H1 (cell line): Measurements from ENCODE around the gene BABAM2. TPM values are rescaled to one million over a fixed set of nuclear protein-coding genes. Genes with fewer than 3 reads are reported as not detected.

ENCODE experiments used
- CTCF ChIA-PET: fragments of 300-600 bp; sonication (Branson Sonifier 250); formaldehyde crosslinking; loops from one replicate; lab custom pipeline; 2021; ENCODE audit not compliant: partially characterized antibody; lab: Charles Lee
- POLR2A ChIA-PET: fragments of 300-600 bp; sonication (Branson Sonifier 250); formaldehyde crosslinking; loops from one replicate; lab custom pipeline; 2021; ENCODE audit warnings: inconsistent platforms; ENCODE audit not compliant: partially characterized antibody; lab: Charles Lee
- DNase-seq, 2 experiments: peaks; one replicate each; pipeline versions ENCODE4 v3.0.0 to v3.0.0-alpha.2; 2010 to 2022; ENCODE audit warnings: low spot score in 2 of 2, low read depth in 1 of 2, mixed read lengths in 1 of 2
- FAIRE-seq: peaks from 2 replicates; lab custom pipeline; 2011; peaks lifted over from hg19 to GRCh38; lab: Jason Lieb, UNC
- H2AFZ ChIP-seq: 2 replicates; pipeline ENCODE4 v1.8.1; 2012; ENCODE audit warnings: low read length, inconsistent platforms
- H2AK5ac ChIP-seq: 2 replicates; pipeline ENCODE4 v1.6.1; 2013; ENCODE audit warnings: low read depth, low read length
- H2BK120ac ChIP-seq: replicated peaks from 2 replicates; pipeline ENCODE3; 2013; ENCODE audit warnings: low read depth, low read length, inconsistent platforms
- H2BK12ac ChIP-seq: 2 replicates; pipeline ENCODE4 v1.6.1; 2013; ENCODE audit warnings: low read depth, low read length
- H2BK15ac ChIP-seq: 2 replicates; pipeline ENCODE4 v1.6.1; 2013; ENCODE audit warnings: low read length
- H2BK20ac ChIP-seq: 2 replicates; pipeline ENCODE4 v1.6.1; 2013; ENCODE audit warnings: low read length
- H2BK5ac ChIP-seq: 2 replicates; pipeline ENCODE4 v1.6.1; 2013; ENCODE audit warnings: low read depth, low read length
- H3K14ac ChIP-seq: 2 replicates; pipeline ENCODE4 v1.6.1; 2013; ENCODE audit warnings: inconsistent platforms; ENCODE audit not compliant: insufficient read length
- H3K18ac ChIP-seq: 2 replicates; pipeline ENCODE4 v1.6.1; 2013; ENCODE audit warnings: low read length; ENCODE audit errors: extremely low read depth
- H3K23ac ChIP-seq: 2 replicates; pipeline ENCODE4 v1.6.1; 2013; ENCODE audit warnings: inconsistent platforms; ENCODE audit not compliant: insufficient read length
- H3K23me2 ChIP-seq: 2 replicates; pipeline ENCODE4 v1.6.1; 2013; ENCODE audit warnings: low read depth, low read length
- H3K27ac ChIP-seq: 2 replicates; pipeline ENCODE4 v1.6.1; 2011; ENCODE audit warnings: low read depth, low read length, inconsistent platforms
- H3K27me3 ChIP-seq, 4 experiments: replicated peaks in 1 of 4; 1 replicate in 1 of 4; 2 replicates in 3 of 4; pipeline versions ENCODE4 v1.6.1 to v1.8.1; 2011 to 2013; ENCODE audit warnings: low read length in 3 of 4, mild to moderate bottlenecking in 3 of 4, inconsistent platforms in 2 of 4, mixed read lengths in 2 of 4, moderate library complexity in 1 of 4; ENCODE audit not compliant: control insufficient read depth in 3 of 4, insufficient read depth in 3 of 4; ENCODE audit errors: extremely low read depth in 1 of 4
- H3K36me3 ChIP-seq, 4 experiments: 2 replicates each; pipeline versions ENCODE4 v1.6.1 to v1.8.1; 2011 to 2013; ENCODE audit warnings: mild to moderate bottlenecking in 4 of 4, low read length in 3 of 4, moderate library complexity in 2 of 4, control low read depth in 1 of 4, inconsistent platforms in 1 of 4; ENCODE audit not compliant: insufficient read depth in 4 of 4, control insufficient read depth in 2 of 4
- H3K4ac ChIP-seq: replicated peaks from 2 replicates; pipeline ENCODE3; 2013; ENCODE audit warnings: low read length, low read depth, mixed read lengths, inconsistent platforms; ENCODE audit not compliant: insufficient read length
- H3K4me1 ChIP-seq, 4 experiments: replicated peaks in 1 of 4; 1 replicate in 1 of 4; 2 replicates in 3 of 4; pipeline versions ENCODE4 v1.6.1 to v1.8.1; 2011 to 2013; ENCODE audit warnings: low read length in 3 of 4, inconsistent platforms in 2 of 4, mixed read lengths in 1 of 4; ENCODE audit not compliant: insufficient read depth in 4 of 4, control insufficient read depth in 3 of 4
- H3K4me2 ChIP-seq, 2 experiments: 2 replicates each; pipeline versions ENCODE4 v1.6.1 to v1.8.1; 2011 to 2013; ENCODE audit warnings: low read depth in 2 of 2, low read length in 2 of 2, control low read depth in 1 of 2, inconsistent platforms in 1 of 2, mild to moderate bottlenecking in 1 of 2; ENCODE audit not compliant: insufficient read depth in 1 of 2
- H3K4me3 ChIP-seq, 4 experiments: fragments of 200-600, 300-600 bp in 1 of 4; sonication (generic), shearing (Covaris generic), sonication (Bioruptor Twin) in 1 of 4; 2 replicates each; pipeline versions ENCODE4 v1.5.1 to v1.8.1; 2011 to 2016; ENCODE audit warnings: low read length in 4 of 4, low read depth in 3 of 4, control low read depth in 2 of 4, inconsistent platforms in 2 of 4, mild to moderate bottlenecking in 2 of 4, mixed read lengths in 1 of 4, moderate library complexity in 1 of 4; ENCODE audit not compliant: insufficient read depth in 2 of 4; ENCODE audit errors: extremely low read depth in 1 of 4
- H3K56ac ChIP-seq: replicated peaks from 2 replicates; pipeline ENCODE3; 2013; ENCODE audit warnings: low read depth, mild to moderate bottlenecking, mixed read lengths, low read length, inconsistent platforms; ENCODE audit not compliant: insufficient read length
- H3K79me1 ChIP-seq: 2 replicates; pipeline ENCODE4 v1.6.1; 2013; ENCODE audit warnings: low read depth, low read length, control low read depth
- H3K79me2 ChIP-seq, 2 experiments: 2 replicates each; pipeline versions ENCODE4 v1.6.1 to v1.8.1; 2012 to 2013; ENCODE audit warnings: low read length in 2 of 2, mild to moderate bottlenecking in 2 of 2, inconsistent platforms in 1 of 2; ENCODE audit not compliant: insufficient read depth in 2 of 2, control insufficient read depth in 1 of 2
- H3K9ac ChIP-seq, 4 experiments: replicated peaks in 1 of 4; 1 replicate in 1 of 4; 2 replicates in 3 of 4; pipeline versions ENCODE4 v1.6.1 to v1.8.1; 2011 to 2013; ENCODE audit warnings: low read depth in 3 of 4, low read length in 3 of 4, control low read depth in 2 of 4, mild to moderate bottlenecking in 2 of 4, moderate library complexity in 2 of 4, inconsistent platforms in 1 of 4; ENCODE audit errors: extremely low read depth in 1 of 4
- H3K9me3 ChIP-seq, 2 experiments: 2 replicates each; pipeline versions ENCODE4 v1.6.1 to v1.8.1; 2012 to 2013; ENCODE audit warnings: mild to moderate bottlenecking in 2 of 2, moderate library complexity in 2 of 2, control low read depth in 1 of 2, inconsistent platforms in 1 of 2, low read depth in 1 of 2, low read length in 1 of 2, mixed read lengths in 1 of 2; ENCODE audit not compliant: insufficient read depth in 2 of 2
- H4K20me1 ChIP-seq, 2 experiments: replicated peaks in 1 of 2; 2 replicates each; pipeline versions ENCODE3 to v1.8.1; 2011 to 2013; ENCODE audit warnings: inconsistent platforms in 2 of 2, low read length in 2 of 2, mild to moderate bottlenecking in 1 of 2; ENCODE audit not compliant: insufficient read depth in 2 of 2, control insufficient read depth in 1 of 2
- H4K5ac ChIP-seq: 2 replicates; pipeline ENCODE4 v1.6.1; 2013; ENCODE audit warnings: low read length, low read depth, mixed read lengths, inconsistent platforms; ENCODE audit not compliant: insufficient read length
- H4K8ac ChIP-seq: 2 replicates; pipeline ENCODE4 v1.8.0; 2013; ENCODE audit warnings: mild to moderate bottlenecking, moderate library complexity, low read length, inconsistent platforms; ENCODE audit not compliant: insufficient read depth; ENCODE audit errors: extremely low read depth
- H4K91ac ChIP-seq: replicated peaks from 2 replicates; pipeline ENCODE3; 2013; ENCODE audit warnings: low read length, mixed read lengths, inconsistent platforms; ENCODE audit not compliant: insufficient read length
- ASH2L ChIP-seq: fragments of 200-600, 300-600 bp; sonication (generic); IDR thresholded peaks from one replicate; pipeline ENCODE4 v1.7.1; 2017; ENCODE audit warnings: low read length
- WGBS, 2 experiments: shearing (Covaris generic) in 1 of 2; methylation state at CpG; one replicate each; pipeline versions ENCODE4 v1.1.6 to v1.1.7; 2013 to 2015; ENCODE audit warnings: low lambda C conversion rate in 2 of 2, mixed read lengths in 2 of 2, inconsistent platforms in 1 of 2, low coverage in 1 of 2, missing lambda C conversion rate in 1 of 2; ENCODE audit not compliant: insufficient replicate concordance in 2 of 2, insufficient coverage in 1 of 2, insufficient read length in 1 of 2; ENCODE audit errors: extremely low coverage in 1 of 2, missing lambda C conversion rate in 1 of 2; 5-methylcytosine and 5-hydroxymethylcytosine counted together
- polyA plus RNA-seq, 7 experiments: library from polyadenylated mRNA; depleted of rRNA in 3 of 7; stranded (reverse) in 5 of 7; unstranded in 2 of 7; fragments of >200 nt in 5 of 7; fragments of 200-250 nt in 2 of 7; gene quantifications; 1 replicate in 5 of 7; 2 replicates in 1 of 7; 4 replicates in 1 of 7; pipeline versions ENCODE4 v1.2.1 to v1.2.3, GENCODE V29; 2011 to 2013; ENCODE audit warnings: missing spikeins in 2 of 7, mixed read lengths in 2 of 7
- total RNA-seq: library from RNA; stranded (reverse); fragmentation: NEBNext Ultra II Directional; extraction: Animal tissue kit (Norgen Biotek cat#: 25700); gene quantifications from 2 replicates; pipeline ENCODE4 v1.2.1, GENCODE V29; 2021
- TF ChIP-seq, protein P1 (sequence below), 3 experiments: IDR thresholded peaks; 1 replicate in 2 of 3; 2 replicates in 1 of 3; pipeline versions ENCODE4 v1.5.1 to v1.6.1; 2011; ENCODE audit warnings: low read length in 3 of 3, mild to moderate bottlenecking in 3 of 3, inconsistent platforms in 2 of 3, low read depth in 1 of 3, moderate library complexity in 1 of 3; ENCODE audit not compliant: insufficient read depth in 1 of 3; ENCODE audit errors: control extremely low read depth in 1 of 3

The BABAM2 gene
- total and polyA plus RNA-seq, 2 of the 8 experiments (the other 6 are each of a cell fraction or from before 2014, with no cell fraction given), result 15.8 to 20.9 TPM

GRCh38 chr2:28370354-28370753 is 479.8 kb downstream of the BABAM2 start:
- no peak overlapping the region for H3K56ac ChIP-seq
- no peaks in the 10 kb centered on the region for H3K36me3 ChIP-seq
- no peak for DNase-seq
- H2AFZ ChIP-seq, result no peak overlapping the region
- ChIA-PET POLR2A (no interaction called here), CTCF (interaction anchor here (0.6 to 1.7 kb wide), 2 partner anchors 13 to 616 kb away, joined by 4 to 6 read pairs; no protein-coding TSS in a partner anchor)
- no peak overlapping the region for H4K8ac ChIP-seq
- no peaks in the 10 kb centered on the region for H3K79me1 ChIP-seq
- no peak overlapping the region for H4K5ac ChIP-seq
- no peak overlapping the region for H3K4ac ChIP-seq
- no peak overlapping the region for H3K18ac ChIP-seq
- no peaks in the 10 kb centered on the region for H3K79me2 ChIP-seq
- TF ChIP-seq ASH2L, result no peak
- TF ChIP-seq, protein P1, sequence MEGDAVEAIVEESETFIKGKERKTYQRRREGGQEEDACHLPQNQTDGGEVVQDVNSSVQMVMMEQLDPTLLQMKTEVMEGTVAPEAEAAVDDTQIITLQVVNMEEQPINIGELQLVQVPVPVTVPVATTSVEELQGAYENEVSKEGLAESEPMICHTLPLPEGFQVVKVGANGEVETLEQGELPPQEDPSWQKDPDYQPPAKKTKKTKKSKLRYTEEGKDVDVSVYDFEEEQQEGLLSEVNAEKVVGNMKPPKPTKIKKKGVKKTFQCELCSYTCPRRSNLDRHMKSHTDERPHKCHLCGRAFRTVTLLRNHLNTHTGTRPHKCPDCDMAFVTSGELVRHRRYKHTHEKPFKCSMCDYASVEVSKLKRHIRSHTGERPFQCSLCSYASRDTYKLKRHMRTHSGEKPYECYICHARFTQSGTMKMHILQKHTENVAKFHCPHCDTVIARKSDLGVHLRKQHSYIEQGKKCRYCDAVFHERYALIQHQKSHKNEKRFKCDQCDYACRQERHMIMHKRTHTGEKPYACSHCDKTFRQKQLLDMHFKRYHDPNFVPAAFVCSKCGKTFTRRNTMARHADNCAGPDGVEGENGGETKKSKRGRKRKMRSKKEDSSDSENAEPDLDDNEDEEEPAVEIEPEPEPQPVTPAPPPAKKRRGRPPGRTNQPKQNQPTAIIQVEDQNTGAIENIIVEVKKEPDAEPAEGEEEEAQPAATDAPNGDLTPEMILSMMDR (IDR thresholded peaks at IDR 0.05; ENCODE audit: control extremely low read depth in 1 of 3, insufficient read depth in 1 of 3, low read depth in 1 of 3, low read length in 3 of 3), result no peak
- H3K9me3 ChIP-seq, result no peaks in the 10 kb centered on the region
- H2BK12ac ChIP-seq, result no peak overlapping the region
- H3K27me3 ChIP-seq, result peaks cover 0 to 2% (median 0%) of the 10 kb centered on the region in 4 experiments; a peak in 1 of 7 replicates
- no peak overlapping the region for H2BK20ac ChIP-seq
- H3K9ac ChIP-seq, result no peak overlapping the region
- H2BK120ac ChIP-seq, result no peak overlapping the region
- H3K23ac ChIP-seq, result no peak overlapping the region
- no peak overlapping the region for H3K4me3 ChIP-seq
- H4K91ac ChIP-seq, result no peak overlapping the region
- H3K23me2 ChIP-seq, result no peaks in the 10 kb centered on the region
- no peak overlapping the region for H3K14ac ChIP-seq
- no peak for FAIRE-seq
- no peaks in the 10 kb centered on the region for H3K4me1 ChIP-seq
- 100% methylated on average over 3 of the region's 3 CpGs; no CpG with 5 or more reads in 1 of the 2 experiments for WGBS, 2 experiments
- no peak overlapping the region for H2BK15ac ChIP-seq
- no peak overlapping the region for H2BK5ac ChIP-seq
- H3K27ac ChIP-seq, result no peak overlapping the region
- no peak overlapping the region for H3K4me2 ChIP-seq
- H2AK5ac ChIP-seq, result no peak overlapping the region
- H4K20me1 ChIP-seq, result no peaks in the 10 kb centered on the region
